Activated CD8-positive, alpha-beta T cell treated with anti-CD3 and anti-CD28 coated beads for 36 hours (primary cell): ENCODE results near the gene NUP210. TPM values are rescaled to one million over a fixed set of nuclear protein-coding genes. Genes with fewer than 3 reads are reported as not detected.

Experiments
- ATAC-seq: fragments of 200-7000 bp; cut with Tn5 transposase; one replicate; pipeline ENCODE4 v1.10.0; 2021; ENCODE audit warnings: mild to moderate bottlenecking, moderate library complexity
- CTCF ChIA-PET: fragments of 350-600 bp; sonication (Branson Sonifier 250); formaldehyde crosslinking; loops from one replicate; lab custom pipeline; 2021; ENCODE audit warnings: antibody characterized with exemption; lab: Charles Lee
- POLR2A ChIA-PET: fragments of 350-600 bp; sonication (Branson Sonifier 250); formaldehyde crosslinking; loops from one replicate; lab custom pipeline; 2021; ENCODE audit warnings: antibody characterized with exemption; lab: Charles Lee
- DNase-seq: peaks from one replicate; pipeline ENCODE4 v3.0.0-alpha.2; 2020
- H3K27ac Mint-ChIP-seq: one replicate; pipeline ENCODE4 v1.8.0; 2021; ENCODE audit warnings: mild to moderate bottlenecking, mixed read lengths
- H3K27me3 Mint-ChIP-seq: one replicate; pipeline ENCODE4 v1.8.0; 2021; ENCODE audit warnings: mixed read lengths
- H3K36me3 Mint-ChIP-seq: one replicate; pipeline ENCODE4 v1.8.0; 2021; ENCODE audit warnings: low read depth, mixed read lengths
- H3K4me1 Mint-ChIP-seq: one replicate; pipeline ENCODE4 v1.8.0; 2021; ENCODE audit warnings: low read depth, mixed read lengths
- H3K4me3 Mint-ChIP-seq: one replicate; pipeline ENCODE4 v1.8.0; 2021; ENCODE audit warnings: mild to moderate bottlenecking, moderate library complexity, mixed read lengths
- H3K9me3 Mint-ChIP-seq: one replicate; pipeline ENCODE4 v1.8.0; 2021; ENCODE audit warnings: mixed read lengths
- intact Hi-C: fragments of 100-400 bp; cut with micrococcal nuclease; formaldehyde crosslinking; loops from one replicate; pipeline ENCODE4 v1.10.0; 2022
- total RNA-seq, 2 experiments: library from RNA; stranded (reverse); gene quantifications; one replicate each; pipeline ENCODE4 v1.2.3, GENCODE V29; 2021
- TF ChIP-seq, protein P1 (sequence below): fragments of 200-600 bp; IDR thresholded peaks from one replicate; pipeline ENCODE4 v1.8.0; 2022; ENCODE audit warnings: antibody characterized with exemption, mild to moderate bottlenecking

Gene NUP210
- total RNA-seq, 2 experiments from 2014 or later = 142 to 143 TPM

DNA sequence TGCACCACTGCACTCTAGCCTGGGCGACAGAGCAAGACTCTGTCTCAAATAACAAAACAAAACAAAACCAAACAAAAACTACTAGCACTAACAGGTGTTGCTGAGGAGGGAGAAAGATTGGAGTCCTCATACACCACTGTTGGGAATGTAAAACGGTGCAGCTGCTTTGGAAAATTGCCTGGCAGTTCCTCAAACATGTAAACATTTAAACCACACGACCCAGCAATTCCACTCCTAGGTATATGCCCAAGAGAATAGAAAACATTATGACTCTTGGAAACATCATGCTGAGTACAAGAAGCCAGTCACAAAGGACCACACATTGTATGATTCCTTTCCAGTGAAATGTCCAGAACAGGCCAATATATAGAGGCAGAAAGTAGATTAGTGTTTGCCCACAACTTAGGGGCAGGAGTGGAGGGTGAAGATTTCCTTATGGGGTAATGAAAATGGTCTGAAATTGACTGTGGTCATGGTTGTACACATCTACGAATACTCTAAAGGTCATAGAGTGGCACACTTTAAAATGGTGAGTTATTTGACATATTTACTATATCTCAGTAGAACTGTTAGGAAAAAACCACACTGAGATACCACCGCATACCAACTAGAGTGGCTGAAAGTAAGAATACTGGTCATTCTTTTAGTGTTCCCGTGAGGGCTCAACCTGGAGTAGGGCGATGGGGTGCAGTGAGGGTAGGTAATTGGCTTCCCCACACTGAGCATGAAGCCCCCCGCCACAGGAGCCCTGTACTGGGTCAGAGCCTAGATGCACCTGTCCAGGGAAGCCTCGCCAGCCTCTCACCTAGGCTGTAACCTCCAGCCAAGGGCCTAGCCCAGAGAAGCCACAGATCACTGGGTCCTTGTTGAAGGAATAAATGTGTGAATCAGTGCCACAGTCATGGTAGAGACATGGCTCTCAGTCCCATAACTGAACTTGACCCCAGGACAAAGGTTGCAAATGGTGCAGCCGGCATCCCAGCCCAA is 131.1 kb downstream of the NUP210 start:
- Mint-ChIP-seq H3K4me1 (no peaks in the 10 kb centered on the region), H3K9me3 (peaks cover 19% of the 10 kb centered on the region), H3K27ac (no peak overlapping the region), H3K36me3 (peaks cover 5% of the 10 kb centered on the region), H3K4me3 (no peak overlapping the region), H3K27me3 (peaks cover 21% of the 10 kb centered on the region)
- ChIA-PET POLR2A (no interaction called here), CTCF (no interaction called here)
- intact Hi-C loops = no loop called here
- TF ChIP-seq, protein P1, sequence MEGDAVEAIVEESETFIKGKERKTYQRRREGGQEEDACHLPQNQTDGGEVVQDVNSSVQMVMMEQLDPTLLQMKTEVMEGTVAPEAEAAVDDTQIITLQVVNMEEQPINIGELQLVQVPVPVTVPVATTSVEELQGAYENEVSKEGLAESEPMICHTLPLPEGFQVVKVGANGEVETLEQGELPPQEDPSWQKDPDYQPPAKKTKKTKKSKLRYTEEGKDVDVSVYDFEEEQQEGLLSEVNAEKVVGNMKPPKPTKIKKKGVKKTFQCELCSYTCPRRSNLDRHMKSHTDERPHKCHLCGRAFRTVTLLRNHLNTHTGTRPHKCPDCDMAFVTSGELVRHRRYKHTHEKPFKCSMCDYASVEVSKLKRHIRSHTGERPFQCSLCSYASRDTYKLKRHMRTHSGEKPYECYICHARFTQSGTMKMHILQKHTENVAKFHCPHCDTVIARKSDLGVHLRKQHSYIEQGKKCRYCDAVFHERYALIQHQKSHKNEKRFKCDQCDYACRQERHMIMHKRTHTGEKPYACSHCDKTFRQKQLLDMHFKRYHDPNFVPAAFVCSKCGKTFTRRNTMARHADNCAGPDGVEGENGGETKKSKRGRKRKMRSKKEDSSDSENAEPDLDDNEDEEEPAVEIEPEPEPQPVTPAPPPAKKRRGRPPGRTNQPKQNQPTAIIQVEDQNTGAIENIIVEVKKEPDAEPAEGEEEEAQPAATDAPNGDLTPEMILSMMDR = no peak
- no peak for ATAC-seq
- DNase-seq = no peak

- intact Hi-C loops = no loop called here
- Mint-ChIP-seq H3K4me3 (no peak overlapping the region), H3K27me3 (peaks cover 27% of the 10 kb centered on the region), H3K27ac (no peak overlapping the region), H3K9me3 (peaks cover 23% of the 10 kb centered on the region), H3K4me1 (no peaks in the 10 kb centered on the region), H3K36me3 (peaks cover 10% of the 10 kb centered on the region)
- DNase-seq = no peak
- TF ChIP-seq, protein P1 = no peak
- ATAC-seq = no peak
- ChIA-PET POLR2A (no interaction called here), CTCF (interaction anchor here (0.8 kb wide), 1 partner anchor 196 kb away, joined by 3 read pairs; no protein-coding TSS in a partner anchor)
Observed at GRCh38 chr3:13287833-13288232, 132.3 kb downstream of the NUP210 start.

GRCh38 chr3:13286873-13287272 is 133.2 kb downstream of the NUP210 start:
- intact Hi-C loops = no loop called here
- ChIA-PET CTCF (no interaction called here), POLR2A (interaction anchor here (0.6 kb wide), 1 partner anchor 73 kb away, joined by 3 read pairs; no protein-coding TSS in a partner anchor)
- DNase-seq = no peak
- TF ChIP-seq, protein P1 = no peak
- ATAC-seq = no peak
- Mint-ChIP-seq H3K36me3 (peaks cover 10% of the 10 kb centered on the region), H3K27ac (no peak overlapping the region), H3K4me1 (no peaks in the 10 kb centered on the region), H3K9me3 (peaks cover 23% of the 10 kb centered on the region), H3K4me3 (no peak overlapping the region), H3K27me3 (peaks cover 28% of the 10 kb centered on the region)

DNA sequence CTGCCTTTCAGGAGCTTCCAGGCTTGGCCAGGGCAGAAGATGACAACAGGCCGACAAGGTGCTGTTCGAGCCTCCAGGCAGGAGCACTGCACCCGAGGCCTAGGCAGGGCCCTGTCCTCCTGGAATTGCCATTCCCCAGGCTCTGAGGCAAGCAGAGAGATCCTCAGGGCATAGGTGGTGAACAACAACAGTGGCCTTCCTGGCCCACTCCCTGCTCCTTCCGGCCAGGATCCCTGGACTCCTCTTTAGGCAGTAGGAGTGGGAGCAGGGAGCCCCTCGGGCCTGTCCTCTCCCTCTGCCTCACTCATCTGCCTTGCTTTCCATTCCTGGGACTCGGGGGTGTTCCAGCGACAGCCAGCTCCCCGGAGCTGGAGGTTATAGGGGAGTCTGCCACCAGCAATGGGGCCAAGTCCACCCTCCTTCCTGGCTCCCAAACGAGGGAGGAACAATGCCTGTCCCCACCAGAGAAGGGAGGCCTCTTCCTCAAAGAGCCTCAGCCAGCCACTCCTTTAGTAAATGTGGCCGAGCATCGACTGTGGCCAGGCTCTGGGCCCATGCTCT is 135.0 kb downstream of the NUP210 start:
- Mint-ChIP-seq H3K27ac (no peak overlapping the region), H3K4me3 (no peak overlapping the region), H3K9me3 (peaks cover 23% of the 10 kb centered on the region), H3K36me3 (peaks cover 10% of the 10 kb centered on the region), H3K4me1 (peaks cover 3% of the 10 kb centered on the region), H3K27me3 (peaks cover 37% of the 10 kb centered on the region)
- TF ChIP-seq, protein P1 = no peak
- intact Hi-C loops = no loop called here
- ChIA-PET POLR2A (no interaction called here), CTCF (interaction anchor here (1.1 to 2.7 kb wide), 3 partner anchors 23 to 365 kb away, joined by 3 to 11 read pairs (median 3); no protein-coding TSS in a partner anchor)
- DNase-seq = no peak
- no peak for ATAC-seq
